SJCRH30 (cell line): ENCODE results near the gene ZFYVE19. TPM values are rescaled to one million over a fixed set of nuclear protein-coding genes. Genes with fewer than 3 reads are reported as not detected.
A peak's percentile ranks its signal among the peaks of the same experiment; 100 is the strongest.

Experiments
- DNase-seq, 2 experiments: peaks; one replicate each; pipeline ENCODE4 v3.0.0-alpha.2; 2015 to 2020
- H3K27ac ChIP-seq: fragments of 250-450 bp; sonication (Bioruptor Pico); 2 replicates; pipeline ENCODE4 v1.5.1; 2020; ENCODE audit warnings: mild to moderate bottlenecking, moderate library complexity
- H3K27me3 ChIP-seq: fragments of 250-450 bp; sonication (Bioruptor Pico); 2 replicates; pipeline ENCODE4 v1.5.1; 2020; ENCODE audit warnings: mild to moderate bottlenecking, moderate library complexity
- H3K36me3 ChIP-seq: fragments of 250-450 bp; sonication (Bioruptor Pico); 2 replicates; pipeline ENCODE4 v1.5.1; 2020; ENCODE audit warnings: mild to moderate bottlenecking, moderate library complexity
- H3K4me1 ChIP-seq: fragments of 250-450 bp; sonication (Bioruptor Pico); 2 replicates; pipeline ENCODE4 v1.5.1; 2020; ENCODE audit warnings: mild to moderate bottlenecking, moderate library complexity
- H3K4me3 ChIP-seq: fragments of 250-450 bp; sonication (Bioruptor Pico); 2 replicates; pipeline ENCODE4 v1.5.1; 2020; ENCODE audit warnings: mild to moderate bottlenecking, moderate library complexity
- H3K9me3 ChIP-seq: fragments of 250-450 bp; sonication (Bioruptor Pico); replicated peaks from 2 replicates; pipeline ENCODE4 v1.5.1; 2020; ENCODE audit warnings: mild to moderate bottlenecking, moderate library complexity
- total RNA-seq: library from RNA; depleted of rRNA; stranded (reverse); fragments of >200 nt; shearing (Covaris generic); gene quantifications from 2 replicates; pipeline ENCODE4 v1.2.3, GENCODE V29; 2014

ZFYVE19 gene
- total RNA-seq, 1 experiment from 2014 or later, result 10.6 TPM

DNA sequence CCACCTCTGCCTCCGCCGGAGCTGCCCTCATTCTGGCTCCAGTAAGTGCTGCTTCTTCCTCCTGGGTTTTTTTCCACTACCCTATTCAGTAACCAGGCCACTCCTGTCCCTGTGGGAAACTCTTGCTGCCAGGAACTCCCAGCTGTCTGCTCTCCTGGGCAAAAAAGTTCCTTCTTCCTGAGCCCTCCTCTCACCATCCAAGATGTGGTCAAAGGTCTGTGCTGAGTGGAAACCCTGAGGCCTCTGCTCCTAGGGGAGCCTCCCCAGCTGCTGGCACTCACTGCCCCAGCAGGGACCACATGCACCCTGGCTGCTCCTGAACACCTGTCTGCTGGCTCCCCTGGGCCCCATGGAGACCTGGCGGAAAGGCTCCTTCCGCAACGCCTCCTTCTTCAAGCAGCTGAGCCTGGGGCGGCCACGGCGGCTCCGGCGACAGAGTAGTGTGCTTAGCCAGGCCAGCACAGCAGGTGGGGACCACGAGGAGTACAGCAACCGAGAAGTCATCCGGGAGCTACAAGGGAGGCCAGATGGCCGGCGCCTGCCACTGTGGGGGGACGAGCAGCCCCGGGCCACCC is 36.7 kb upstream of the ZFYVE19 start:
- DNase-seq, result peak; percentile 85 to 86
- H3K9me3 ChIP-seq, result no peaks in the 10 kb centered on the region
- H3K4me3 ChIP-seq, result no peak overlapping the region
- no peaks in the 10 kb centered on the region for H3K27me3 ChIP-seq
- H3K36me3 ChIP-seq, result peaks cover 3% of the 10 kb centered on the region; the same call in 1 of the 2 replicates
- H3K27ac ChIP-seq, result peak overlapping the region; percentile 43
- peaks cover 36% of the 10 kb centered on the region for H3K4me1 ChIP-seq

DNA sequence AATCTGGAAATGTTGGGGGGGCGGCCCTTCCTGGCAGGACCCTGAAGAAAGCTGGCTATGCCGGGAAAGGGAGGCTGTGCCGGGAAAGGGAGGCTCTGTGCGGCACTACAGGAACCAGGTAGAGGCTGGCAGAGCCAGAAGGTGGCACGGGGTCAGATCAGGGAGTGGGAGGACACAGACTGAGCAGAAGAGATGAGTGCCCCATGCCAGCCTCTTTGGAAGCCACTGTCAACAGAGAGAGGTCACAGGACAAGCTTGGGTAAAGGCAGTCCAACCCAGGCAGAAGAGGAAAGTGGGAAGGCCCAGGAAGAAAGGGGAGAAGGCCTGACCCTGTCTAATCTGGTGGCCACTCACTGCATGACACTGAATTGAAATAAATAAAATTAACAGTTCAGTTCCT is 35.6 kb upstream of the ZFYVE19 start:
- Histone ChIP-seq H3K9me3 (no peaks in the 10 kb centered on the region), H3K27me3 (no peaks in the 10 kb centered on the region), H3K4me3 (no peak overlapping the region), H3K36me3 (peaks cover 5% of the 10 kb centered on the region; the same call in 1 of the 2 replicates), H3K4me1 (peaks cover 32% of the 10 kb centered on the region), H3K27ac (no peak overlapping the region)
- DNase-seq, result no peak

DNA sequence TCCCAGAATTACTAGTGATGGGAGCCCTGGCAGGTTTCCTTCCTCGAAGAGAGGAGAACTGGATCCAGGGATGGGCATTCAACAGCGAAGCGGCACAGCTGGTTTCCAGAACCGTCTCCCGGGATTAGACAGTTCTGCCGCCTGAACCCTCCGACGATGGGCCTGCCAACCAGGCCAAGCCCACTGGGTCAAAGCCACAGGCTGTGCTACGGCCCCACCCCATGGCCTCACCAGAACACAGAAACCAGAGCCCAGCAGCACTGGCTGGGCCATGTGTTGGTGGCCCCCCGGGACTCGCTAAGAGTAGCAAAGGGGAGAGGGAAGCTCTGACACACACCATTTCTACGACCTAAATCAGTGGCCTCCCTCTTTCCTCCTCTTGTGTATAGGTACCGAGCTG is 34.9 kb upstream of the ZFYVE19 start:
- Histone ChIP-seq H3K27me3 (no peaks in the 10 kb centered on the region), H3K9me3 (no peaks in the 10 kb centered on the region), H3K4me1 (peaks cover 32% of the 10 kb centered on the region), H3K4me3 (no peak overlapping the region), H3K27ac (no peak overlapping the region), H3K36me3 (peaks cover 5% of the 10 kb centered on the region; the same call in 1 of the 2 replicates)
- DNase-seq, result no peak

DNA sequence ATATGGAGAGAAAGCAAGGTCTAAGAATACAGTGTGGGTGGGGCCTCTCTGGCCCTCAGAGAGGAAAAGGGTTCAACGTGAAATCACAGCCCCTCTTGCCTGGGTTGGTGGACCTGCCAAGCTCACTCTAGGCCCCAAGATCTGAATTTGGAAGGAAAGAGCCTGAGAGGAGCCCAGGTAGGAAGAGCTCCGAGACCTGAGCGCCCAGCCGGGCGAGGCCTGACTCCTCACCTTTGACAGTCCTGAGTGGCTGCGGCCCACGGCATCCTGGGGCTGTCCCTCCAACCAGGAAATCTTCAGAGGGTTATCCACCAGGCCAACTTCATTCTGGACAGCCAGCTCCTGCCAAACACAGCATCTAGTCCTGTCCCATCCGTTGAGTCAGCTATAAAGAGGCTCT is 33.4 kb upstream of the ZFYVE19 start:
- Histone ChIP-seq H3K4me3 (no peak overlapping the region), H3K27ac (no peak overlapping the region), H3K27me3 (no peaks in the 10 kb centered on the region), H3K4me1 (peaks cover 27% of the 10 kb centered on the region), H3K9me3 (no peaks in the 10 kb centered on the region), H3K36me3 (peaks cover 5% of the 10 kb centered on the region)
- no peak for DNase-seq

DNA sequence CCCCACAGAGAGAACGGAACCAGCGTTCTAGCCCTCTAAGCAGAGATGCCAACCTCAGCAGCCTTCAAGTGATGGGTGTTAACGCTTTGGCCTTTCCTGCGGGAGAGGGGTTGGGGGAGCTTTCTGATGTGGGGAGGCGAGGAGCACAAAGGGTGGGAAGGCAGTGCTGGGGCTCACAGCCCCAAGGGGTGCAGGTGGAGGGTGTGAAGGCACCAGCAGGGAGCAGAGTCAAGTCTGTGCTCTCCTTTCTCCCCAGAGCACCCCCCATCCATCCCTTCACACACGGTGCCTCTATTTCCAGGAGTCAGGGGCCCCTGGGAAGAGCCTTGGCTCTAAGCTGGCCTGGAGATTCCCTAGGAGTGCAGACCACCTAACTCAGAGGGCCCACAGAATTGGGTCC is 33.0 kb upstream of the ZFYVE19 start:
- Histone ChIP-seq H3K27ac (no peak overlapping the region), H3K4me1 (peaks cover 23% of the 10 kb centered on the region), H3K4me3 (no peak overlapping the region), H3K27me3 (no peaks in the 10 kb centered on the region), H3K36me3 (peaks cover 7% of the 10 kb centered on the region), H3K9me3 (no peaks in the 10 kb centered on the region)
- no peak for DNase-seq

DNA sequence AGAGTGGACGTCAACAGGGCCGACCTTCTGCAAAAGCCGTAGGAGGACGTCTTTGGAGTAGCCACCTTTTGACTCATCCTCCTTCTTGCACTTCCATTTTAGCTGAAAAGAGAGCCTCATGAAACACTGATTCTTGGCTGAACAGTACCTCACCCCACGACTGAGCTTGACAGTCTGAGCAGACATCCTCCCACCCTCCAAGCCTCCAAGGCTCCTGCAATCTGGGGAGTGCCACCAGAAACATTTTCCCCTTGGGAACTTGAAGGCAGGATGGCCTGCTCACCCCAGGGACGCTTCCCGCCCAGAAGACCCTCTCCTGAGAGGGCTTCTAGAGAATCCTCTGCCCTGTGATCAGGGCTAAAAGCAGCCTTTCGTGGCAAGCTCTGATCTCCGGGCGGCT is 31.9 kb upstream of the ZFYVE19 start:
- no peaks in the 10 kb centered on the region for H3K27me3 ChIP-seq
- H3K27ac ChIP-seq, result no peak overlapping the region
- DNase-seq, result no peak
- H3K9me3 ChIP-seq, result no peaks in the 10 kb centered on the region
- H3K36me3 ChIP-seq, result peaks cover 9% of the 10 kb centered on the region
- no peak overlapping the region for H3K4me3 ChIP-seq
- H3K4me1 ChIP-seq, result peaks cover 12% of the 10 kb centered on the region

DNA sequence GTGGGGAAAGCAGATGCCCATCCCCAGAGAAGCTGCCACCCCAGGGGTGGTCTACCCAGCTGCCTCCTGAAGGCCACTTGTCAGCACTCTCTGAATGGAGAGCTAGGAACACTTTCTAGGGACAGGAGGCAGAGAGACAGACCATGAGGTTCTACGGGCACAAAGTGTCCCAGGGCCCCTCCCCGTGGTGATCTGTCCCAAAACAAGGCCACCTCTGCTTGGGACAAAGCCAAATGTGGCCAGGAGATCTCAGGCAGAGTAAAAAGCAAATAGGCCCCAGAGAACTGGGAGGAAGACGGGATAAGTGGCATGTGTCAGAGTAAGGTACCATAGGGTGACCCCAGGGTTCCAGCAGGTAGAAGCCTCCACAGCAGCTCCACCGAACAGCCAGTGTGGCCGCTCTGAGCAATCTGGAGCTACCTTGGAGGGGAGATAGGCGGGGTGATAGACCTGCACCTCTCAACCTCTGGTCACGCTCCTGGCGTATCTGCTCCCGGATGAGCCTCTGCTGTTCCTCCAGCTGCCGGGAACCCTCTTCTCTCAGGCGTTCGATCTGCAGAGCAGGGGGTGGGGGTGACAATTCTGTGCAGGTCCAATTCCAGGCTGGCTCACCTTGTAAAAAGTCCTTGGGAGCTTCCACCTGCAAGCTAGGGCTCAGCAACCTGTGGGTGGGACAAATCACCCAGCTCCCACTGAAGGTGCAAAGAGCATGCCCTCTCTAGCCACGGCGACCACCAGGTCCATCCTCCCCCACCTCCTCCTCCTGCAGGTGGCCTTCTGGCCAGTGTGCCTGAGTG is 31.0 kb upstream of the ZFYVE19 start:
- no peak overlapping the region for H3K4me3 ChIP-seq
- peaks cover 2% of the 10 kb centered on the region; the same call in 1 of the 2 replicates for H3K4me1 ChIP-seq
- H3K9me3 ChIP-seq, result no peaks in the 10 kb centered on the region
- no peak for DNase-seq
- peaks cover 9% of the 10 kb centered on the region for H3K36me3 ChIP-seq
- no peak overlapping the region for H3K27ac ChIP-seq
- no peaks in the 10 kb centered on the region for H3K27me3 ChIP-seq

DNA sequence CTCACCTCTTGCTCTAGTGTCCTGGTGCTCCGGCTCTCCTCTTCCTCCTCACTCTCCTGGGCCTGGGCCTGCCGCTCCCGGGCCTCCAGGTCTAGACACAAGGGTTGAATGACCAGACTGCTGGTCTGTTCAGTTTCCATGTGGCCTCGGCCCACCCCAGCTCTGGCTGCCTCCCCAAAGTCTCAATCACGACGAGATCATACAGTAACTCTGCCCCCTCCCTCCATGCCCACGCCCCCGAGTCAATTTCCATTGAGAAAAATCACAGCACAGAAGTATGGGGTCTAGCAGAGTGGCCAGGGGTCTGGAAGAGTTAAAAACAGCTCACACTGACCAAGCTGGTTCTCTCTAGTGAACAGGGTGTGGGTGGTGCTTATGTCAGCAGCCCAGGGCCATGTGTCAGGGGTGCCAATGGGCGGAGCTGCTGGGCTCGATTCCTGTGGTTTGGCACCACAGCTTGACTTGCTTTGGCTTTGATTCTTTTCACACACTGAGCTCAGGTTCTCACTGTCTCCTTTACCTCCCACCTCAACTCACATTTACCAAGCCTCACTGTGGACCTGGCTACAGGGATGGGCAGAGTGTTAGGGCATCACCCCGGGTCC is 30.2 kb upstream of the ZFYVE19 start:
- H3K9me3 ChIP-seq, result no peaks in the 10 kb centered on the region
- DNase-seq, result no peak
- H3K27me3 ChIP-seq, result no peaks in the 10 kb centered on the region
- no peak overlapping the region for H3K27ac ChIP-seq
- no peak overlapping the region for H3K4me3 ChIP-seq
- peaks cover 9% of the 10 kb centered on the region for H3K36me3 ChIP-seq
- no peaks in the 10 kb centered on the region for H3K4me1 ChIP-seq

DNA sequence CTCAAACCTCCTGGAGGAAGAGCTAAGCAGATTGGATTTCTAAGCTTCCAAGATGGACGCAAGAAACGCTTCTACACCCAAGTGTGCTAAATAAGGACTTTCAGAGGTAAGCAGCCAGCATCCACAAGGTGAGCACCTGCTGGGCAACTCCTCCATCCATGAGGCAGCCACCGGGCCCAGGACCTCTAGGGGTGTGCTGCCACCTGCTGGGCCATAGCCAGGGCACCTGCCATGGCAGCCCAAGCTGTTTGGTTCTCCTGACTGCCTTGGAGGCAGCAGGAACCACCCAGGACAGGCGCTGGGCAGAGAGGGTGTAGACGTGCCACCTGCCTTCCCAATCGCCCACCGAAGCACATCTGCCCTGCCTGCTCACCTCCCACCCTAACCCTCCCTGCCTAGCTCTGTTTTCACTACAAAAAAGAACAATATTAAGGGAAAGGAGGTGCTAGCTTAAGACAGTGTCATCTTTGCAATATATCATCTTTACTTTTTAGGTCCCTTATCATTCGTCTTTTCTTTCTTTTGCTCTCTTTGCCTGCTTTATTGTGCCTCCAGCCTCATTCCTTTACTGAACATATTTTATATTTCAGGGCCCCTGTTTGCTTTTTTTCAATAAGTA is 24.2 kb upstream of the ZFYVE19 start:
- peak; percentile 49 to 70 for DNase-seq
- Histone ChIP-seq H3K4me1 (peaks cover 7% of the 10 kb centered on the region), H3K27ac (no peak overlapping the region), H3K36me3 (peaks cover 4% of the 10 kb centered on the region), H3K27me3 (no peaks in the 10 kb centered on the region), H3K9me3 (no peaks in the 10 kb centered on the region), H3K4me3 (no peak overlapping the region)

DNA sequence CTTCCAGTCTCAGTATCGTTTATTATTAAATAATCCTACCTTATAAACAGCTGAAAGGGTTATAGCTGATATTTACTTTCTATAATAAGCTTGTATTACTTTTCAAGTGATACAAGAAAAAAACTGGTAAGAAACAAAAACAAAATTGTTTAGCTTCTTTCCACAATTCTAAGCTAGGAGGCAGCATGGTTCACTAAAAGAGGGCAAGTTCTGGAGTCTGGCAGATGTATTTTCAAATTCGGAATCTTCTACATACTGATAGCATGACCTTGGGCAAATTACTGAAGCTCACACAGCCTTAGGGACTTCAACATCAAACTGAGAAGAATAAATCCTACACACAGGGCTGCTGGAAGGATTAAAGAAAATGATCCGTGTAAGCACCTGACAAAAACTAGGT is 21.7 kb upstream of the ZFYVE19 start:
- Histone ChIP-seq H3K27ac (no peak overlapping the region), H3K9me3 (no peaks in the 10 kb centered on the region), H3K36me3 (no peaks in the 10 kb centered on the region; the same call in none of the 2 replicates), H3K4me1 (peaks cover 22% of the 10 kb centered on the region), H3K4me3 (no peak overlapping the region), H3K27me3 (no peaks in the 10 kb centered on the region)
- DNase-seq, result no peak

DNA sequence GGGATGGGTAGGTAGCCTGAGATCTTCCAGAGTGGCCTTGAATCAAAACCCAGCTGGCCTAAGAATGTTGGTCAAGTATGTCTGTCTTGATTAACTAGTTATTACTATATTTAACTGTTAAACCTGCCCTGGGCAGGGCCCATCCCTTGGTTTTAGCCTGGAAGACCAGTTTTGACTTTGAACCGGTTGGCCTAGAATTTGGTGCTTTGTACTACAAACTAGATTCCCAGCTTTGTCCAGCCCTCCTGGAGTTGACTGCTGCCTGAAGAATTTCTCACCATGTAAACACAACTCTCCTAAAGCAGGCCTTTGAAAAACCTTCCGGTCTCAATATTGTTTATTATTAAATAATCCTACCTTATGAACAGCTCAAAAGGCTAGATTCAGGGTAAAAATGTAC is 21.1 kb upstream of the ZFYVE19 start:
- DNase-seq, result no peak
- no peak overlapping the region for H3K4me3 ChIP-seq
- H3K36me3 ChIP-seq, result no peaks in the 10 kb centered on the region; the same call in none of the 2 replicates

DNA sequence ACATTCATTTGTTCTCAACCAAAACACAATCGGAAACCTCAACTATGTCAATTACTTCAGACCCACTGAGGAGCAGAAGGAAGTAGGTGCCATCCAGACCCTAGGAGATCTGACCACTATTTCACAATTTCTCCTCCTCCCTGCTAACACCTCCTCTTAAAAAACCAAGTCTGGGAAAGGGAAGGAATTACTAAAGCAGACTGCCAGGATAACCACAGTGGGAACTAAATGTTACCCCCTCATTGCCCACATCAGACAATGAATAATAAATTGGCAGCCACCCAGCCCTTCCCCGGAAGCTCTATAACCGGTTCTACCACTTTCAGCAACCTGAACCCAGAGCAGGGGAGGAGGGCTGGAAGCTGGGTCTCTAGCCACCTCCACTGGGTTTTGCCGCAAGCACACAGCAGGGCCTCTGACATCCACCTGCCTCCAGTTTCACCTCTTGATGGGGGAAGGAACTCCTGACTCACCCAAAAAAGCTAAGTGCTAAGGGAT is 19.5 kb upstream of the ZFYVE19 start:
- peak in 1 of 2 experiments; percentile 58 for DNase-seq
- Histone ChIP-seq H3K27ac (no peak overlapping the region), H3K27me3 (no peaks in the 10 kb centered on the region), H3K4me3 (no peak overlapping the region), H3K36me3 (no peaks in the 10 kb centered on the region; the same call in none of the 2 replicates), H3K9me3 (no peaks in the 10 kb centered on the region), H3K4me1 (peaks cover 22% of the 10 kb centered on the region)

More for the DNA sequence above, 21.1 kb upstream of the ZFYVE19 start:
- Histone ChIP-seq H3K9me3 (no peaks in the 10 kb centered on the region), H3K27ac (no peak overlapping the region), H3K4me1 (peaks cover 22% of the 10 kb centered on the region), H3K27me3 (no peaks in the 10 kb centered on the region)

DNA sequence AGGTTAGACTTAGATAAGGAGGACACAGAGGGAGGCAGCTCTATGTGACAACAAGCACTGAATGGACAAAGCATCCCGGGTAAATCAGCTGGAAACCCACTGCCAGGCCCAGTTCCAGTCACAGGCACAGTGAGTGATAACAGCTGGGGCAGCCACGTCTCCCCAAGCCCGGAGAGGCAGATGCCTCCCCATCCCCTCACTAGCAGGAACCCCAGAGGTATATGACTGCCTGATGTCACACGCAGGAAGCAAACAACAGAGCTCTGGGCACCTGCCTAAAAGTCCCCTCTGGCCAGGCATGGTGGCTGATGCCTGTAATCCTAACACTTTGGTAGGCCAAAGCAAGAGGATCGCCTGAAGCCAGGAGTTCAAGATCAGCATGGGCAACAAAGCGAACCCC is 18.9 kb upstream of the ZFYVE19 start:
- H3K27ac ChIP-seq, result no peak overlapping the region

DNA sequence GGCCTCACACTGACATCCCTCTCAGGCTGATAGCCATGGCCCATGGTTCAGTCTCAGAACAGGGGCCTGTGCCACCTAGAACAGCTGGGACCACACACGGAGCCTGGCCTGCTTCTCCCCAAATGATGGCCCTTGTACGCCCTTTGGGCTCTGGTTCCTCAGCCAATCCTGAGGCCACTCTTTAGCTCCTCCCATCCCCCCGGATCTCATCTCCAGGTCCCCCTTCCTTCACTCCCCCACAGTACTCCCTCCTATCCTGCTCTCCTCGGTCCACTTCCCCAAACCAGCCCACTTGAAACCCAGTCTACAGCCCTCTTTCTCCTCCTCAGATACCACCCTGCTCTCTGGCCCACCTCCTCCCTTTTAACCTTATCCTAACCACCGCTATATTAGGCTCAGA is 17.8 kb upstream of the ZFYVE19 start:
- peaks cover 22% of the 10 kb centered on the region for H3K4me1 ChIP-seq
- H3K27ac ChIP-seq, result peak overlapping the region; percentile 19; the same call in 1 of the 2 replicates
- H3K36me3 ChIP-seq, result no peaks in the 10 kb centered on the region; the same call in none of the 2 replicates
- DNase-seq, result peak; percentile 88 to 93
- H3K27me3 ChIP-seq, result no peaks in the 10 kb centered on the region
- no peaks in the 10 kb centered on the region for H3K9me3 ChIP-seq
- H3K4me3 ChIP-seq, result no peak overlapping the region

More for the DNA sequence above, 18.9 kb upstream of the ZFYVE19 start:
- DNase-seq, result no peak
- H3K36me3 ChIP-seq, result no peaks in the 10 kb centered on the region; the same call in none of the 2 replicates
- H3K9me3 ChIP-seq, result no peaks in the 10 kb centered on the region
- peaks cover 22% of the 10 kb centered on the region for H3K4me1 ChIP-seq
- no peak overlapping the region for H3K4me3 ChIP-seq
- no peaks in the 10 kb centered on the region for H3K27me3 ChIP-seq
